GM06990 (cell line): Measurements from ENCODE around the gene CFI.

Source experiments
- DNase-seq: peaks from one replicate; pipeline ENCODE4 v3.0.0-alpha.2; 2011; ENCODE audit not compliant: insufficient read length; ENCODE audit errors: extremely low read depth
- H3K27me3 ChIP-seq: replicated peaks from 2 replicates; pipeline ENCODE4 v1.6.0; 2011; ENCODE audit warnings: low read length; ENCODE audit not compliant: control insufficient read depth, insufficient read depth
- H3K36me3 ChIP-seq: 2 replicates; pipeline ENCODE4 v1.5.1; 2011; ENCODE audit warnings: low read length; ENCODE audit not compliant: control insufficient read depth, insufficient read depth
- H3K4me3 ChIP-seq: replicated peaks from 2 replicates; pipeline ENCODE4 v1.5.1; 2011; ENCODE audit warnings: low read depth, mild to moderate bottlenecking, control low read depth, low read length
- CTCF ChIP-seq: IDR thresholded peaks from 2 replicates; pipeline ENCODE4 v1.5.1; 2011; ENCODE audit warnings: low read length, control low read depth, mild to moderate bottlenecking, inconsistent platforms; ENCODE audit not compliant: insufficient read depth, poor library complexity, severe bottlenecking

CFI gene

GRCh38 chr4:109754093-109754857, 47.5 kb downstream of the CFI start:
- H3K36me3 ChIP-seq: no peaks in the 10 kb centered on the region
- H3K27me3 ChIP-seq: no peaks in the 10 kb centered on the region
- H3K4me3 ChIP-seq: no peak overlapping the region
- no peak for TF ChIP-seq CTCF
- no peak for DNase-seq

- no peak for TF ChIP-seq CTCF
- DNase-seq: no peak
- H3K27me3 ChIP-seq: no peaks in the 10 kb centered on the region
These were observed 49.3 kb downstream of the CFI start for GRCh38 chr4:109752525-109752924.

GRCh38 chr4:109751852-109752251, 49.9 kb downstream of the CFI start:
- no peaks in the 10 kb centered on the region for H3K27me3 ChIP-seq
- no peaks in the 10 kb centered on the region for H3K36me3 ChIP-seq
- no peak overlapping the region for H3K4me3 ChIP-seq
- no peak for TF ChIP-seq CTCF
- no peak for DNase-seq

More at GRCh38 chr4:109752525-109752924, 49.3 kb downstream of the CFI start:
- Histone ChIP-seq H3K4me3 (no peak overlapping the region), H3K36me3 (no peaks in the 10 kb centered on the region)

GRCh38 chr4:109750652-109751244, 51.1 kb downstream of the CFI start:
- no peak for DNase-seq
- Histone ChIP-seq H3K4me3 (no peak overlapping the region), H3K27me3 (no peaks in the 10 kb centered on the region), H3K36me3 (no peaks in the 10 kb centered on the region)
- TF ChIP-seq CTCF: no peak

GRCh38 chr4:109749388-109750082, 52.3 kb downstream of the CFI start:
- TF ChIP-seq CTCF: no peak
- Histone ChIP-seq H3K4me3 (no peak overlapping the region), H3K27me3 (no peaks in the 10 kb centered on the region), H3K36me3 (no peaks in the 10 kb centered on the region)
- DNase-seq: no peak
